Panc1 (cell line): ENCODE results near the gene SCN8A. TPM values are rescaled to one million over a fixed set of nuclear protein-coding genes. Genes with fewer than 3 reads are reported as not detected.

Experiments used
- ATAC-seq: fragments of 200-7000 bp; cut with Tn5 transposase; 2 replicates; pipeline ENCODE4 v1.9.1; 2020; ENCODE audit warnings: mild to moderate bottlenecking, moderate library complexity
- BruUV-seq: library from RNA; stranded (reverse); fragments of 400-500 nt; replicated peaks from 2 replicates; lab custom pipeline; 2021; lab: Mats Ljungman, UMichigan
- CTCF ChIA-PET: fragments of 300-600 bp; sonication (Branson Sonifier 250); formaldehyde crosslinking; loops from one replicate; lab custom pipeline; 2022; ENCODE audit warnings: antibody characterized with exemption; lab: Charles Lee
- POLR2A ChIA-PET: fragments of 300-600 bp; sonication (Branson Sonifier 250); formaldehyde crosslinking; loops from one replicate; lab custom pipeline; 2022; ENCODE audit warnings: antibody characterized with exemption; lab: Charles Lee
- DNase-seq: peaks from one replicate; pipeline ENCODE4 v3.0.0-alpha.2; 2010; ENCODE audit warnings: low read depth, low spot score
- H3K27ac ChIP-seq: 2 replicates; pipeline ENCODE4 v1.5.1; 2011; ENCODE audit warnings: mild to moderate bottlenecking, low read length, inconsistent platforms
- H3K27me3 ChIP-seq: fragments of 200-500 bp; sonication (Bioruptor generic); 2 replicates; pipeline ENCODE4 v1.6.0; 2014; ENCODE audit warnings: low read length, inconsistent platforms; ENCODE audit not compliant: control insufficient read depth, insufficient read depth
- H3K36me3 ChIP-seq: fragments of 200-500 bp; sonication (Bioruptor generic); 2 replicates; pipeline ENCODE4 v1.5.1; 2014; ENCODE audit warnings: inconsistent platforms, mild to moderate bottlenecking, low read length, moderate library complexity; ENCODE audit not compliant: control insufficient read depth, insufficient read depth
- H3K4me1 ChIP-seq: 2 replicates; pipeline ENCODE4 v1.5.1; 2011; ENCODE audit warnings: inconsistent platforms, mild to moderate bottlenecking, low read length, moderate library complexity; ENCODE audit not compliant: control insufficient read depth, insufficient read depth
- H3K4me3 ChIP-seq, 2 experiments: 2 replicates each; pipeline ENCODE4 v1.5.1; 2011 to 2012; ENCODE audit warnings: low read depth in 2 of 2, low read length in 2 of 2, mild to moderate bottlenecking in 2 of 2, inconsistent platforms in 1 of 2, moderate library complexity in 1 of 2
- H3K9me3 ChIP-seq: fragments of 200-500 bp; sonication (Bioruptor generic); 2 replicates; pipeline ENCODE4 v1.5.1; 2014; ENCODE audit warnings: low read depth, mild to moderate bottlenecking, inconsistent platforms, low read length, moderate library complexity; ENCODE audit not compliant: control insufficient read depth, insufficient read depth
- POLR2AphosphoS5 ChIP-seq: IDR thresholded peaks from 2 replicates; pipeline ENCODE4 v1.6.1; 2012; ENCODE audit warnings: mild to moderate bottlenecking, low read depth, low read length, moderate library complexity
- REST ChIP-seq, 2 experiments: IDR thresholded peaks; 2 replicates each; pipeline ENCODE4 v1.6.1; 2011 to 2012; ENCODE audit warnings: low read depth in 2 of 2, control low read depth in 1 of 2, low read length in 1 of 2, mild to moderate bottlenecking in 1 of 2, moderate library complexity in 1 of 2; ENCODE audit not compliant: insufficient read depth in 1 of 2
- SIN3A ChIP-seq: IDR thresholded peaks from 2 replicates; pipeline ENCODE4 v1.6.1; 2012; ENCODE audit warnings: low read depth, mild to moderate bottlenecking, low read length, moderate library complexity, borderline replicate concordance; ENCODE audit not compliant: insufficient read depth
- TCF7L2 ChIP-seq: IDR thresholded peaks from 2 replicates; pipeline ENCODE4 v1.6.1; 2011; ENCODE audit warnings: mild to moderate bottlenecking, low read depth, low read length, inconsistent platforms
- in situ Hi-C: cut with HindIII; loops from 2 replicates; pipeline ENCODE4 v1.10.0; 2016; ENCODE audit warnings: low sequenced_read_pairs, low pct_unique_long_range_greater_than_20kb
- intact Hi-C: fragments of 100-400 bp; cut with micrococcal nuclease; formaldehyde crosslinking; loops from one replicate; pipeline ENCODE4 v1.10.0; 2022; ENCODE audit not compliant: unreplicated experiment
- total RNA-seq: library from RNA; stranded (reverse); gene quantifications from one replicate; pipeline ENCODE4 v1.2.1, GENCODE V29; 2021; ENCODE audit not compliant: unreplicated experiment
- TF ChIP-seq, protein P1 (sequence below): fragments of 450-650 bp; IDR thresholded peaks from 2 replicates; pipeline ENCODE4 v1.5.1; 2017; ENCODE audit warnings: mild to moderate bottlenecking

The SCN8A gene
- total RNA-seq, 1 experiment from 2014 or later: 8.6 TPM

DNA sequence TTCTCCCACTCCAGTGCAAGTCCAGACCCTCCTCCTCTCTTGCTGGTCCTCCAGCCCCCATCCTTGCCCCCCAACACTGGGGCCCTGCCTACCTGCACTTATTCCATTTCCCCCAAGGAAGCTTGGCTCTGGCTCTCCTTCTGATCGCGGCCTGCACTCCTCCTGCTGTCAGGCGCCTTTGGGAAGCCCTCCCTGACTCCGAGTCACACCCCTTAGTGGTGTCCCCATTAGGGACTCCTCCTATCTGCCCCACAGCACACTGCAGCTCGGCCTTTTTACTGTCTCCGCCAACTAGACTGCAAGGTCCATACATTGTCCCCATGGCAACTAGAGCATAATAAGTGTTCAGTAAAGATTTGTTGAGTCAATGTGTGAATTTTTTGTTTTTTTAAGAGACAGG is 224.5 kb downstream of the SCN8A start:
- no TSS peak for BruUV-seq
- intact Hi-C loops (no loop called here), in situ Hi-C loops (no loop called here)
- Histone ChIP-seq H3K27me3 (no peaks in the 10 kb centered on the region), H3K27ac (no peak overlapping the region), H3K4me1 (no peaks in the 10 kb centered on the region; the same call in none of the 2 replicates), H3K36me3 (no peaks in the 10 kb centered on the region), H3K4me3 (no peak overlapping the region; a peak in 1 of 4 replicates), H3K9me3 (no peaks in the 10 kb centered on the region)
- no peak for ATAC-seq
- no peak for TF ChIP-seq SIN3A
- TF ChIP-seq, protein P1, sequence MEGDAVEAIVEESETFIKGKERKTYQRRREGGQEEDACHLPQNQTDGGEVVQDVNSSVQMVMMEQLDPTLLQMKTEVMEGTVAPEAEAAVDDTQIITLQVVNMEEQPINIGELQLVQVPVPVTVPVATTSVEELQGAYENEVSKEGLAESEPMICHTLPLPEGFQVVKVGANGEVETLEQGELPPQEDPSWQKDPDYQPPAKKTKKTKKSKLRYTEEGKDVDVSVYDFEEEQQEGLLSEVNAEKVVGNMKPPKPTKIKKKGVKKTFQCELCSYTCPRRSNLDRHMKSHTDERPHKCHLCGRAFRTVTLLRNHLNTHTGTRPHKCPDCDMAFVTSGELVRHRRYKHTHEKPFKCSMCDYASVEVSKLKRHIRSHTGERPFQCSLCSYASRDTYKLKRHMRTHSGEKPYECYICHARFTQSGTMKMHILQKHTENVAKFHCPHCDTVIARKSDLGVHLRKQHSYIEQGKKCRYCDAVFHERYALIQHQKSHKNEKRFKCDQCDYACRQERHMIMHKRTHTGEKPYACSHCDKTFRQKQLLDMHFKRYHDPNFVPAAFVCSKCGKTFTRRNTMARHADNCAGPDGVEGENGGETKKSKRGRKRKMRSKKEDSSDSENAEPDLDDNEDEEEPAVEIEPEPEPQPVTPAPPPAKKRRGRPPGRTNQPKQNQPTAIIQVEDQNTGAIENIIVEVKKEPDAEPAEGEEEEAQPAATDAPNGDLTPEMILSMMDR: no peak
- TF ChIP-seq TCF7L2: no peak
- no peak for TF ChIP-seq REST (IDR thresholded peaks at IDR 0.05; ENCODE audit: insufficient read depth in 1 of 2, low read depth in 2 of 2, low read length in 1 of 2)
- TF ChIP-seq POLR2AphosphoS5: no peak
- no peak for DNase-seq
- ChIA-PET CTCF (no interaction called here), POLR2A (no interaction called here)

- ATAC-seq: no peak
- no peaks in the 10 kb centered on the region for H3K9me3 ChIP-seq
- H3K36me3 ChIP-seq: no peaks in the 10 kb centered on the region
- no peaks in the 10 kb centered on the region; the same call in none of the 2 replicates for H3K4me1 ChIP-seq
- ChIA-PET POLR2A (no interaction called here), CTCF (interaction anchor here (0.7 kb wide), 1 partner anchor 58 kb away, joined by 3 read pairs; no protein-coding TSS in a partner anchor)
- H3K27me3 ChIP-seq: no peaks in the 10 kb centered on the region
- no peak for TF ChIP-seq REST (IDR thresholded peaks at IDR 0.05; ENCODE audit: insufficient read depth in 1 of 2, low read depth in 2 of 2, low read length in 1 of 2)
- TF ChIP-seq, protein P1: no peak
- TF ChIP-seq POLR2AphosphoS5: no peak
- TF ChIP-seq TCF7L2: no peak
- no peak for TF ChIP-seq SIN3A
- no peak overlapping the region for H3K4me3 ChIP-seq
- no TSS peak for BruUV-seq
- H3K27ac ChIP-seq: no peak overlapping the region
- in situ Hi-C loops (no loop called here), intact Hi-C loops (no loop called here)
- no peak for DNase-seq
Measured at GRCh38 chr12:51817027-51817953, 226.3 kb downstream of the SCN8A start.
